Keratinocyte (primary cell): ENCODE results near the gene PLPPR2. TPM values are rescaled to one million over a fixed set of nuclear protein-coding genes. Genes with fewer than 3 reads are reported as not detected.
"Not testable (repeated sequence)": the region's sequence is repeated elsewhere in the genome, so short reads cannot be mapped to it uniquely, and the experiment has no call there.

Experiments used
- DNase-seq: peaks from one replicate; pipeline ENCODE4 v3.0.0-alpha.2; 2011; ENCODE audit warnings: low read depth, missing footprints, low spot score
- FAIRE-seq: peaks from 2 replicates; lab custom pipeline; 2011; peaks lifted over from hg19 to GRCh38; lab: Jason Lieb, UNC
- H2AFZ ChIP-seq: 2 replicates; pipeline ENCODE4 v1.6.0; 2012; ENCODE audit warnings: low read length, control low read depth, inconsistent platforms; ENCODE audit not compliant: control insufficient read depth
- H3K27ac ChIP-seq: 2 replicates; pipeline ENCODE4 v1.5.1; 2011; ENCODE audit warnings: low read length; ENCODE audit not compliant: control insufficient read depth, insufficient read depth
- H3K27me3 ChIP-seq: 3 replicates; pipeline ENCODE4 v1.6.0; 2011; ENCODE audit warnings: low read length; ENCODE audit not compliant: control insufficient read depth, insufficient read depth; ENCODE audit errors: extremely low read depth
- H3K36me3 ChIP-seq, 2 experiments: 2 replicates in 1 of 2; 3 replicates in 1 of 2; pipeline ENCODE4 v1.5.1; 2011; ENCODE audit warnings: low read length in 2 of 2, mild to moderate bottlenecking in 1 of 2; ENCODE audit not compliant: control insufficient read depth in 2 of 2, insufficient read depth in 2 of 2; ENCODE audit errors: extremely low read depth in 1 of 2
- H3K4me1 ChIP-seq: 3 replicates; pipeline ENCODE4 v1.5.1; 2011; ENCODE audit warnings: low read length; ENCODE audit not compliant: control insufficient read depth, insufficient read depth; ENCODE audit errors: extremely low read depth
- H3K4me2 ChIP-seq: 3 replicates; pipeline ENCODE4 v1.6.0; 2011; ENCODE audit warnings: low read depth, low read length; ENCODE audit not compliant: control insufficient read depth, insufficient read depth; ENCODE audit errors: extremely low read depth
- H3K4me3 ChIP-seq, 3 experiments: fragments of 200-600 bp in 1 of 3; sonication (generic) in 1 of 3; 2 replicates in 2 of 3; 3 replicates in 1 of 3; pipeline ENCODE4 v1.5.1; 2011 to 2016; ENCODE audit warnings: low read length in 3 of 3, mild to moderate bottlenecking in 3 of 3, control low read depth in 2 of 3, inconsistent platforms in 1 of 3, low read depth in 1 of 3, mixed read lengths in 1 of 3, mixed run types in 1 of 3, moderate library complexity in 1 of 3; ENCODE audit not compliant: control insufficient read depth in 2 of 3, insufficient read depth in 2 of 3; ENCODE audit errors: extremely low read depth in 1 of 3
- H3K79me2 ChIP-seq: 2 replicates; pipeline ENCODE4 v1.6.0; 2012; ENCODE audit warnings: low read length; ENCODE audit not compliant: control insufficient read depth, insufficient read depth
- H3K9ac ChIP-seq: 3 replicates; pipeline ENCODE4 v1.6.0; 2011; ENCODE audit warnings: low read length; ENCODE audit not compliant: control insufficient read depth, insufficient read depth; ENCODE audit errors: extremely low read depth
- H3K9me1 ChIP-seq: 3 replicates; pipeline ENCODE4 v1.6.0; 2011; ENCODE audit warnings: low read length; ENCODE audit not compliant: control insufficient read depth, insufficient read depth; ENCODE audit errors: extremely low read depth
- H3K9me3 ChIP-seq: 2 replicates; pipeline ENCODE4 v1.5.1; 2012; ENCODE audit warnings: low read depth, low read length; ENCODE audit not compliant: control insufficient read depth
- H4K20me1 ChIP-seq: 3 replicates; pipeline ENCODE4 v1.6.0; 2011; ENCODE audit warnings: low read length; ENCODE audit not compliant: control insufficient read depth, insufficient read depth; ENCODE audit errors: extremely low read depth
- CTCF ChIP-seq, 3 experiments: IDR thresholded peaks in 1 of 3; conservative IDR thresholded peaks in 1 of 3; optimal IDR thresholded peaks in 1 of 3; 2 replicates in 2 of 3; 3 replicates in 1 of 3; pipeline versions ENCODE3 to v1.5.1; 2011; ENCODE audit warnings: low read length in 3 of 3, mild to moderate bottlenecking in 3 of 3, moderate library complexity in 2 of 3, control low read depth in 1 of 3, inconsistent platforms in 1 of 3; ENCODE audit not compliant: insufficient read depth in 2 of 3; ENCODE audit errors: extremely low read depth in 1 of 3
- EZH2 ChIP-seq: IDR thresholded peaks from one replicate; pipeline ENCODE4 v1.6.1; 2012; ENCODE audit warnings: inconsistent platforms, mild to moderate bottlenecking, low read length, moderate library complexity
- dilution Hi-C: fragments of 300-500 bp; cut with MboI; formaldehyde crosslinking; loops from one replicate; pipeline ENCODE4 v1.7.0; 2020; ENCODE audit warnings: low sequenced_read_pairs; ENCODE audit not compliant: extremely low pct_ligation_motif_present
- polyA plus RNA-seq, 5 experiments: library from polyadenylated mRNA; depleted of rRNA in 3 of 5; stranded (reverse) in 3 of 5; stranded (forward) in 1 of 5; unstranded in 1 of 5; fragments of >200 nt; gene quantifications; 1 replicate in 1 of 5; 2 replicates in 3 of 5; 3 replicates in 1 of 5; pipeline versions ENCODE4 v1.2.1 to v1.2.3, GENCODE V29; 2011 to 2012; ENCODE audit warnings: missing spikeins in 2 of 5, low read depth in 1 of 5, low replicate concordance in 1 of 5

The PLPPR2 gene
- polyA plus RNA-seq, 1 donor (not counting 4 experiments of a cell fraction or from before 2014, with no cell fraction given): 3.5 TPM

- FAIRE-seq: no peak
- Histone ChIP-seq H3K4me3 (no peak overlapping the region), H3K4me2 (peak overlapping the region; percentile 4), H3K9ac (peak overlapping the region; percentile 14), H3K27me3 (peaks cover 3% of the 10 kb centered on the region), H3K9me3 (no peaks in the 10 kb centered on the region), H3K79me2 (peaks cover 4% of the 10 kb centered on the region), H3K9me1 (peaks cover 7% of the 10 kb centered on the region), H3K4me1 (peaks cover 52% of the 10 kb centered on the region), H4K20me1 (no peaks in the 10 kb centered on the region), H2AFZ (no peak overlapping the region), H3K36me3 (no peaks in the 10 kb centered on the region), H3K27ac (peak overlapping the region; percentile 37)
- dilution Hi-C loops: no loop called here
- DNase-seq: no peak
- TF ChIP-seq CTCF (optimal IDR thresholded peaks at IDR 0.05 in 1 of 3, IDR thresholded peaks at IDR 0.05 in 1 of 3, conservative IDR thresholded peaks at IDR 0.05 in 1 of 3; ENCODE audit: extremely low read depth in 1 of 3, insufficient read depth in 2 of 3, low read length in 3 of 3) (no peak), EZH2 (no peak)
These were observed 22.5 kb downstream of the PLPPR2 start for GRCh38 chr19:11377756-11378155.

- H3K4me2 ChIP-seq: peak overlapping the region; percentile 58
- H3K9me3 ChIP-seq: no peaks in the 10 kb centered on the region
- peak overlapping the region; percentile 37 for H3K27ac ChIP-seq
- dilution Hi-C loops: no loop called here
- no peaks in the 10 kb centered on the region for H4K20me1 ChIP-seq
- no peaks in the 10 kb centered on the region for H3K36me3 ChIP-seq
- TF ChIP-seq CTCF (optimal IDR thresholded peaks at IDR 0.05 in 1 of 3, IDR thresholded peaks at IDR 0.05 in 1 of 3, conservative IDR thresholded peaks at IDR 0.05 in 1 of 3; ENCODE audit: extremely low read depth in 1 of 3, insufficient read depth in 2 of 3, low read length in 3 of 3) (peak; percentile 15 to 32 (median 21)), EZH2 (no peak)
- H3K27me3 ChIP-seq: peaks cover 9% of the 10 kb centered on the region
- peaks cover 7% of the 10 kb centered on the region for H3K9me1 ChIP-seq
- peaks cover 4% of the 10 kb centered on the region for H3K79me2 ChIP-seq
- H3K4me3 ChIP-seq: peak overlapping the region in 1 of 3 experiments; percentile 41
- H2AFZ ChIP-seq: no peak overlapping the region
- DNase-seq: no peak
- no peak for FAIRE-seq
- H3K9ac ChIP-seq: peak overlapping the region; percentile 14
- H3K4me1 ChIP-seq: peaks cover 56% of the 10 kb centered on the region
These were observed 23.3 kb downstream of the PLPPR2 start for GRCh38 chr19:11378319-11379189.

- dilution Hi-C loops, DNase-seq, H3K79me2 ChIP-seq, H3K27me3 ChIP-seq, H2AFZ ChIP-seq, H3K27ac ChIP-seq, H3K9me3 ChIP-seq, H3K4me3 ChIP-seq, H4K20me1 ChIP-seq, H3K9me1 ChIP-seq, H3K9ac ChIP-seq, H3K36me3 ChIP-seq, FAIRE-seq, H3K4me2 ChIP-seq: not testable (repeated sequence)
- H3K4me1 ChIP-seq: peaks cover 52% of the 10 kb centered on the region
These were observed 24.1 kb downstream of the PLPPR2 start for GRCh38 chr19:11379269-11379845.
